ENCODE data around the gene EPPIN. TPM values are rescaled to one million over a fixed set of nuclear protein-coding genes. Genes with fewer than 3 reads are reported as not detected.

Gene EPPIN
- total RNA-seq, 1 experiment from 2014 or later: not detected

DNA sequence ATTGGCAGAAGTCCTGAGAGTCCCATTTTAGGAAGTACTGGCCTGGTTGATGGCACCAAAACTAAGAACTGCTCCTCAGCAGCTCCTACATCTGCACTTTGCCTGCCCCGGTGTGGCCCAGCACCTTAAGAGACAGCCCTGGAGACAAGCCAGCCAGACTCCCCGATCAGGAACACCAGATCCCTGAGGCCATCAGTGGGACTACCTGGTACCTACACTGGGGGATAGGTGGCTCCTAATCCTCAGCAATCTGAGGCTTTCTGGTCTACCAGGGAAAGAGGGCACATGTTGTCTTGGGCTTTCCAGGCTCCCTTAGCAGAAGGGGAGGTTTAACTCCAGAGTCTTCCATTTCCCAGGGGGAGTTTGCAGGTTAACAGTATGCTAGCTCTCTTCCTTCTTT lies 7.8 kb downstream of the EPPIN start, which contains the start of gene WFDC6:
TSS of gene WFDC6 (minus strand) at position 101 of the 400 bp plus-strand sequence. CDS start at position 26, 75 bp downstream.
- Mint-ChIP-seq H3K27me3 (ENCODE audit: insufficient read depth, unreplicated experiment) (peaks cover 46% of the 10 kb centered on the region), H3K36me3 (ENCODE audit: insufficient read depth, unreplicated experiment) (no peaks in the 10 kb centered on the region), H3K27ac (ENCODE audit: low read depth, unreplicated experiment) (no peak within 1 kb of the TSS), H3K4me3 (ENCODE audit: unreplicated experiment) (no peak within 1 kb of the TSS), H3K9me3 (ENCODE audit: unreplicated experiment) (no peaks in the 10 kb centered on the region), H3K4me1 (ENCODE audit: insufficient read depth, unreplicated experiment) (peaks cover 20% of the 10 kb centered on the region)
- TF ChIP-seq, protein P1, sequence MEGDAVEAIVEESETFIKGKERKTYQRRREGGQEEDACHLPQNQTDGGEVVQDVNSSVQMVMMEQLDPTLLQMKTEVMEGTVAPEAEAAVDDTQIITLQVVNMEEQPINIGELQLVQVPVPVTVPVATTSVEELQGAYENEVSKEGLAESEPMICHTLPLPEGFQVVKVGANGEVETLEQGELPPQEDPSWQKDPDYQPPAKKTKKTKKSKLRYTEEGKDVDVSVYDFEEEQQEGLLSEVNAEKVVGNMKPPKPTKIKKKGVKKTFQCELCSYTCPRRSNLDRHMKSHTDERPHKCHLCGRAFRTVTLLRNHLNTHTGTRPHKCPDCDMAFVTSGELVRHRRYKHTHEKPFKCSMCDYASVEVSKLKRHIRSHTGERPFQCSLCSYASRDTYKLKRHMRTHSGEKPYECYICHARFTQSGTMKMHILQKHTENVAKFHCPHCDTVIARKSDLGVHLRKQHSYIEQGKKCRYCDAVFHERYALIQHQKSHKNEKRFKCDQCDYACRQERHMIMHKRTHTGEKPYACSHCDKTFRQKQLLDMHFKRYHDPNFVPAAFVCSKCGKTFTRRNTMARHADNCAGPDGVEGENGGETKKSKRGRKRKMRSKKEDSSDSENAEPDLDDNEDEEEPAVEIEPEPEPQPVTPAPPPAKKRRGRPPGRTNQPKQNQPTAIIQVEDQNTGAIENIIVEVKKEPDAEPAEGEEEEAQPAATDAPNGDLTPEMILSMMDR (IDR thresholded peaks at IDR 0.05; ENCODE audit: unreplicated experiment): no peak
- no peak for DNase-seq (ENCODE audit: unreplicated experiment)
- intact Hi-C loops (cut with micrococcal nuclease): no loop called here
- BruUV-seq (replicated peaks): no TSS peak
- POLR2A ChIA-PET: interaction anchor here (0.7 to 2.4 kb wide), 4 partner anchors 11 to 232 kb away, joined by 3 to 21 read pairs (median 4); partner anchors contain the start of gene PIGT
- CTCF ChIA-PET: interaction anchor here (0.7 to 3.5 kb wide), 5 partner anchors 10 to 260 kb away, joined by 3 to 24 read pairs (median 4); partner anchors contain the start of gene SYS1

DNA sequence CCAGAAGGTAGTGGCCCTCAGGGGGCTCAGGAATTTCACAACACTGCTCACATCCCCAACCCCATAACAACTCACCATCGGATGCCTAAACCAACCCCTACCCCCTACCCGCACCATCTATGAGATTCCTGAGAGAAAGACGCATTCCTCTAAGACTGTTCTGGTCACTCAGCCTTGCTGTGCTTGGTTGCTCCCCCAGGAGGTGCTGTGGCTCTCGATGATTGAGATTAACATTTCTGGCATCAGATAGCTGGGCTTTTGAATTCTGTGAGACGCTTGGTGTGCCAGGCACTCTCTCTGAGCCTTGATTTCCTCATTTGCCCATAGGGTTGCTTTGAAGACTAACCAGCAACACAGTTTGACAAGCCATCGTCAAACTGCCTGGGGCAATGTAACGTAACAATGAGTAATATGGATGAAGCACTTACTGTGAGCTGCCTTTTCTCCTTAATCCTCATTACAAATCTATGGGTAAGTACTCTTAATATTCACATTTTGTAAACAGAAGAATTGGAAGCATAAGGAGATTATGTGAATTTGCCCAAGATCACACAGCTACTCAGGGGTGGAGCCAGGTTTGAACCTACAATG lies 8.9 kb downstream of the EPPIN start:
- intact Hi-C loops (cut with micrococcal nuclease): no loop called here
- Mint-ChIP-seq H3K36me3 (ENCODE audit: insufficient read depth, unreplicated experiment) (no peaks in the 10 kb centered on the region), H3K4me1 (ENCODE audit: insufficient read depth, unreplicated experiment) (peaks cover 15% of the 10 kb centered on the region), H3K4me3 (ENCODE audit: unreplicated experiment) (no peak overlapping the region), H3K27ac (ENCODE audit: low read depth, unreplicated experiment) (no peak overlapping the region), H3K27me3 (ENCODE audit: insufficient read depth, unreplicated experiment) (peaks cover 35% of the 10 kb centered on the region), H3K9me3 (ENCODE audit: unreplicated experiment) (no peaks in the 10 kb centered on the region)
- POLR2A ChIA-PET: interaction anchor here (0.6 to 2.4 kb wide), 12 partner anchors 10 to 468 kb away, joined by 3 to 21 read pairs (median 4); partner anchors contain the start of genes PIGT and SPINT3
- peak; percentile 82 for DNase-seq (ENCODE audit: unreplicated experiment)
- no TSS peak for BruUV-seq (replicated peaks)
- TF ChIP-seq, protein P1 (IDR thresholded peaks at IDR 0.05; ENCODE audit: unreplicated experiment): peak; percentile 11
- CTCF ChIA-PET: interaction anchor here (0.6 to 3.5 kb wide), 11 partner anchors 9 to 467 kb away, joined by 3 to 24 read pairs (median 4); partner anchors contain the start of genes SYS1 and ZNF335

DNA sequence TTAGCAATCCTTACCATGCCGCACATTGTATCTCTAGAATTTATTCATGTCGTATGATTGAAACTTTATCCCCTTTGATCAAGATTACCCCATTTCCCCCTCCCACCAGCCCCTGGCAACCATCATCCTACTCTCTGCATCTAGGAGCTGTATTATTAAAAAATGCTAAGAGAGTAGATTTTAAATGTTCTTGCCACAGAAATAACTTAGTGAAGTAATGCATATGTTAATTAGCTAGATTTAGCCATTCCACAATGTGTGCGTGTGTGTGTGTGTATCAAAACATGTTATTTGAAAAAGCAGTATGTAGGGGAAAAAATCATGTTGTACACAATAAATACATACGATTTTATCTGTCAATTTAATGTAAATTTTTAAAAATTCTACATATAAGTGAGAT lies 19.9 kb downstream of the EPPIN start:
- Mint-ChIP-seq H3K36me3 (ENCODE audit: insufficient read depth, unreplicated experiment) (no peaks in the 10 kb centered on the region), H3K4me1 (ENCODE audit: insufficient read depth, unreplicated experiment) (peaks cover 10% of the 10 kb centered on the region), H3K27ac (ENCODE audit: low read depth, unreplicated experiment) (no peak overlapping the region), H3K27me3 (ENCODE audit: insufficient read depth, unreplicated experiment) (peaks cover 9% of the 10 kb centered on the region), H3K4me3 (ENCODE audit: unreplicated experiment) (no peak overlapping the region), H3K9me3 (ENCODE audit: unreplicated experiment) (no peaks in the 10 kb centered on the region)
- ChIA-PET POLR2A (interaction anchor here (1.2 kb wide), 2 partner anchors 9 kb away, joined by 3 to 6 read pairs; no protein-coding TSS in a partner anchor), CTCF (interaction anchor here (0.6 to 1.6 kb wide), 9 partner anchors 11 to 244 kb away, joined by 3 to 6 read pairs (median 3); no protein-coding TSS in a partner anchor)
- intact Hi-C loops (cut with micrococcal nuclease): no loop called here
- no TSS peak for BruUV-seq (replicated peaks)
- DNase-seq (ENCODE audit: unreplicated experiment): no peak
- TF ChIP-seq, protein P1 (IDR thresholded peaks at IDR 0.05; ENCODE audit: unreplicated experiment): no peak

DNA sequence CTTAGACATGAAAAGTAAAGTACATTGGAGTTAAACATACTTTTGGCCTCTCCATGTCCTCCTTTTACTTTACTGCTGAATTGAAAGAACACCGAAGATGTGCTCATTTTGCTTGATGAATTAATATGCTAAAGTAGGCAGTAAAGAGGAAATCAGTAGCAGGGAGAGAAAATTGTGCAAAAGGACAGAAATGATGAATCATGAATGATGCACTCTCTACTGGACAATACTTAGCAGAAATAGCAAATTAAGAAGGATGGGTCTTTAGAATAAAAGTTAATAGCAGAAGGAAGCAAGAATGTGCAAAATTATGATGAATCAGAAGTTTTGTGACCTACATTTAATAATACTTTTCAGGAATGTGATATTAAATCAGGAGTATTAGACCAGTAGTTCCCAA lies 23.4 kb downstream of the EPPIN start:
- intact Hi-C loops (cut with micrococcal nuclease): no loop called here
- POLR2A ChIA-PET: interaction anchor here (0.6 to 2.5 kb wide), 5 partner anchors 9 to 93 kb away, joined by 3 to 12 read pairs (median 3); partner anchors contain the start of gene SPINT3
- no peak for DNase-seq (ENCODE audit: unreplicated experiment)
- Mint-ChIP-seq H3K27me3 (ENCODE audit: insufficient read depth, unreplicated experiment) (peaks cover 9% of the 10 kb centered on the region), H3K4me3 (ENCODE audit: unreplicated experiment) (no peak overlapping the region), H3K4me1 (ENCODE audit: insufficient read depth, unreplicated experiment) (peaks cover 10% of the 10 kb centered on the region), H3K27ac (ENCODE audit: low read depth, unreplicated experiment) (no peak overlapping the region), H3K36me3 (ENCODE audit: insufficient read depth, unreplicated experiment) (no peaks in the 10 kb centered on the region), H3K9me3 (ENCODE audit: unreplicated experiment) (no peaks in the 10 kb centered on the region)
- CTCF ChIA-PET: interaction anchor here (0.6 to 2.3 kb wide), 8 partner anchors 23 to 914 kb away, joined by 3 to 11 read pairs (median 3); partner anchors contain the start of genes EPPIN and SYS1
- BruUV-seq (replicated peaks): no TSS peak
- TF ChIP-seq, protein P1 (IDR thresholded peaks at IDR 0.05; ENCODE audit: unreplicated experiment): no peak

Data from MCF 10A (cell line).